Effector CD8-positive, alpha-beta T cell (primary cell): Measurements from ENCODE around the gene ATP2A1.
A peak's percentile ranks its signal among the peaks of the same experiment; 100 is the strongest.
"Not testable (repeated sequence)": the region's sequence is repeated elsewhere in the genome, so short reads cannot be mapped to it uniquely, and the experiment has no call there.

Source experiments
- DNase-seq: peaks from one replicate; lab custom pipeline; 2025; lab: John Stamatoyannopoulos, UW

The ATP2A1 gene

GRCh38 chr16:28935924-28936783 is 57.9 kb downstream of the ATP2A1 start:
- DNase-seq: peak; percentile 77

GRCh38 chr16:28936784-28937155 is 58.5 kb downstream of the ATP2A1 start:
- DNase-seq: no peak

DNA sequence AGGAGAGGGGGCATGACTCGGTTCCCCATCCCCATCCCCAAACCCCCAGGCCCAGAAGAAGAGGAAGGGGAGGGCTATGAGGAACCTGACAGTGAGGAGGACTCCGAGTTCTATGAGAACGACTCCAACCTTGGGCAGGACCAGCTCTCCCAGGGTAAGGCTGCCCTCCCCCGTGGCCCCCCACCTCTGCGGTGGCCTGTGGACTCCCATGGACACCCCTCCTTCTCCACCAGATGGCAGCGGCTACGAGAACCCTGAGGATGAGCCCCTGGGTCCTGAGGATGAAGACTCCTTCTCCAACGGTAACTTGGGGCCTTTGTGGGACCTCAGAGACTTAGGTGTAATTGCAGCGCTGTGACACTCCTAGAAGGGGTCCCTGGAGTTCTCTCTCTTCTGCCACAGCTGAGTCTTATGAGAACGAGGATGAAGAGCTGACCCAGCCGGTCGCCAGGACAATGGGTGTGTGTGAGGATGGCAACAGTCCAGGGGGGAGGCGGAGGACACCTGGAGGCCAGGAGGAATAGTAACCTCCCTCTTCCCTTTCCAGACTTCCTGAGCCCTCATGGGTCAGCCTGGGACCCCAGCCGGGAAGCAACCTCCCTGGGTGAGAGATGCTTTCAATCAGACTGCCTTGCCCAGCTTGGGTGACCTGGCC is 59.1 kb downstream of the ATP2A1 start:
- DNase-seq: no peak

GRCh38 chr16:28938721-28939120 is 60.4 kb downstream of the ATP2A1 start:
- no peak for DNase-seq

- not testable (repeated sequence) for DNase-seq
Measured at GRCh38 chr16:28939825-28940224, 61.5 kb downstream of the ATP2A1 start.

- DNase-seq: no peak
Measured at GRCh38 chr16:28943281-28943680, 65.0 kb downstream of the ATP2A1 start.

DNA sequence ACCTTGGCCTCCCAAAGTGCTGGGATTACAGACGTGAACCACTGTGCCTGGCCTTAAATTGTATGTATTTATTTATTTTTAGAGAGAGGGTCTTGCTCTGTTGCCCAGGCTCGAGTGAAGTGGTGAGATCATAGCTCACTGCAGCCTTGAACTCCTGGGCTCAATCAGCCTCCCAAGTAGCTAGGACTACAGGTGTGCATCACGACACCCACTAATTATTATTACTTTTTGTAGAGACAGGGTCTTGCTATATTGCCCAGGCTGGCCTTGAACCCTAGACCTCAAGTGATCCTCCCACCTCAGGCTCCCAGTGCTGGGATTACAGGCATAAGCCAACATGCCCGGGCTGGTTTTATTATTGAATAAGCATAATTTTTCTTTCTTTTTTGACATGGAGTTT is 68.4 kb downstream of the ATP2A1 start:
- DNase-seq: no peak

DNA sequence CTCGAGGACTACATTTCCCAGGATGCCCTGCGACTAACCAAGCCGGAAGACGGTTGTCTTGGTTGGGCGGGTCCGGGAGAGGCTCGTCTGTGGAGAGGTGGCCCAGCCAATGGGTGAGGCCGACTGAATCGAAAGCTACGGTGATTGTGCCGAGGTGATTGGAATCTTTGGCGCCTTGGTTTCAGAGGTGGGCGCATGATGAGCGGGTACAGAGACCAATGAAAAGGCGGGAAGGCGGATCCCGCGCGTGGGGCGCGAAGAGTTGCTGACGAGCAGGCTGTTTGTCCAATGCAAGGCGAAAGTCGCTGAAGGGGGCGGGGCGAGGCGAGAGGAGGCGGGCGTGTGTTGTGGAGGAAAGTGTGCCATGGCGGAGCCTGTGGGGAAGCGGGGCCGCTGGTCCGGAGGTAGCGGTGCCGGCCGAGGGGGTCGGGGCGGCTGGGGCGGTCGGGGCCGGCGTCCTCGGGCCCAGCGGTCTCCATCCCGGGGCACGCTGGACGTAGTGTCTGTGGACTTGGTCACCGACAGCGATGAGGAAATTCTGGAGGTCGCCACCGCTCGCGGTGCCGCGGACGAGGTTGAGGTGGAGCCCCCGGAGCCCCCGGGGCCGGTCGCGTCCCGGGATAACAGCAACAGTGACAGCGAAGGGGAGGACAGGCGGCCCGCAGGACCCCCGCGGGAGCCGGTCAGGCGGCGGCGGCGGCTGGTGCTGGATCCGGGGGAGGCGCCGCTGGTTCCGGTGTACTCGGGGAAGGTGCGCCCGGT is 72.5 kb downstream of the ATP2A1 start, which contains the start of gene NFATC2IP:
Gene NFATC2IP, plus strand, starts transcription at position 290 of the 762 bp plus-strand sequence. Its CDS starts 75 bp downstream, at position 365.
- peak; percentile 99 for DNase-seq

- no peak for DNase-seq
Measured at GRCh38 chr16:28951410-28951943, 73.2 kb downstream of the ATP2A1 start.
